Measurements from ENCODE around the gene TMED9. TPM values are rescaled to one million over a fixed set of nuclear protein-coding genes. Genes with fewer than 3 reads are reported as not detected.
A peak's percentile ranks its signal among the peaks of the same experiment; 100 is the strongest.
"Not testable (repeated sequence)": the region's sequence is repeated elsewhere in the genome, so short reads cannot be mapped to it uniquely, and the experiment has no call there.

Gene TMED9
- total RNA-seq, 1 donor from 2014 or later = 113 TPM

DNA sequence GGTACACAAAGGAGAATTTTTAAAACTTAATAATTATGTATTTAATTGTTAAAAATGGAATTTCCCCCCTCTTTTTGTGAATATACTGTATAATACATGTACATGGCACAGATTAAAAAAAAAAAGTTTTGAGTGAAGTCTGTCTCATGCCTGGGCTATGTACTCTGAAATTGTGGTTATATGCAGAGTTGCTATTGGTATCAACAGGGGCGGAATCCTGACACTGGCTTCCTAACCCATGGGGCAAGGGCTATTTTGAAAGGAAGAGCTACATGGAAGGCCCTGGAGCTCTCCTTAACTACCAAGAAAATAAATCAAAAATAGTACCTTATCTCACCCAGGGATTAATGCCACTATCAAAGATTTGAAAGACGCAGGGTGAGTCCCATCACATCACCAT lies 36.8 kb upstream of the TMED9 start:
- peaks cover 8 to 27% of the 10 kb centered on the region in 2 donors for H3K4me1 ChIP-seq
- H3K36me3 ChIP-seq = peaks cover 4 to 14% of the 10 kb centered on the region in 2 donors
- H3K27ac ChIP-seq = no peak overlapping the region
- no peak for DNase-seq (ENCODE audit: low spot score in 2 of 2)
- no peaks in the 10 kb centered on the region for H3K27me3 ChIP-seq
- no peaks in the 10 kb centered on the region for H3K9me3 ChIP-seq
- intact Hi-C loops (cut with DNase I) = loop anchor here (2.0 kb wide), 2 partner anchors 38 kb away; partner anchors contain the start of genes DDX41 and TMED9
- peak overlapping the region; percentile 53 to 87 for H3K4me3 ChIP-seq
- TF ChIP-seq, protein P1, sequence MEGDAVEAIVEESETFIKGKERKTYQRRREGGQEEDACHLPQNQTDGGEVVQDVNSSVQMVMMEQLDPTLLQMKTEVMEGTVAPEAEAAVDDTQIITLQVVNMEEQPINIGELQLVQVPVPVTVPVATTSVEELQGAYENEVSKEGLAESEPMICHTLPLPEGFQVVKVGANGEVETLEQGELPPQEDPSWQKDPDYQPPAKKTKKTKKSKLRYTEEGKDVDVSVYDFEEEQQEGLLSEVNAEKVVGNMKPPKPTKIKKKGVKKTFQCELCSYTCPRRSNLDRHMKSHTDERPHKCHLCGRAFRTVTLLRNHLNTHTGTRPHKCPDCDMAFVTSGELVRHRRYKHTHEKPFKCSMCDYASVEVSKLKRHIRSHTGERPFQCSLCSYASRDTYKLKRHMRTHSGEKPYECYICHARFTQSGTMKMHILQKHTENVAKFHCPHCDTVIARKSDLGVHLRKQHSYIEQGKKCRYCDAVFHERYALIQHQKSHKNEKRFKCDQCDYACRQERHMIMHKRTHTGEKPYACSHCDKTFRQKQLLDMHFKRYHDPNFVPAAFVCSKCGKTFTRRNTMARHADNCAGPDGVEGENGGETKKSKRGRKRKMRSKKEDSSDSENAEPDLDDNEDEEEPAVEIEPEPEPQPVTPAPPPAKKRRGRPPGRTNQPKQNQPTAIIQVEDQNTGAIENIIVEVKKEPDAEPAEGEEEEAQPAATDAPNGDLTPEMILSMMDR (IDR thresholded peaks at IDR 0.05) = no peak

DNA sequence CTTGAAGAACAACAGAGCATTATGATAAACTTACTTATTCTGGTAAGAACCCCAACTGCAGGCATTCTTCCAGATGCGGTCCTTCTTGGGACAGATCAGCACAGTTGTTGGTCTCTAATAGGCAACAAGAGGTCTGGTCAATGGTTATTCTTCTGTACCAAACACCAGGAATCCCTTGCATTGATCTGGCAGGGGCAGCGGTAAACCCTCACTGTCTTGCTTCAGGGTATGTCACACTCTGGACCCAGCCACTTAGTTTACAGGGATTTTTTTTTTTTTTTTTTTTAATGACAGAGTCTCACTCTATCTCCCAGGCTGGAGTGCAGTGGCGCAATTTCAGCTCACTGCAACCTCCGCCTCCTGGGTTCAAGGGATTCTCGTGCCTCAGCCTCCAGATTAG lies 36.3 kb upstream of the TMED9 start:
- intact Hi-C loops (cut with DNase I) = loop anchor here (2.0 kb wide), 2 partner anchors 37 to 39 kb away; partner anchors contain the start of genes DDX41 and TMED9
- H3K4me1 ChIP-seq = peaks cover 8 to 23% of the 10 kb centered on the region in 2 donors
- H3K9me3 ChIP-seq = no peaks in the 10 kb centered on the region
- H3K4me3 ChIP-seq = no peak overlapping the region
- TF ChIP-seq, protein P1 (IDR thresholded peaks at IDR 0.05) = no peak
- H3K27me3 ChIP-seq = no peaks in the 10 kb centered on the region
- no peak for DNase-seq (ENCODE audit: low spot score in 2 of 2)
- H3K27ac ChIP-seq = no peak overlapping the region
- H3K36me3 ChIP-seq = peaks cover under 1 to 13% of the 10 kb centered on the region in 2 donors

DNA sequence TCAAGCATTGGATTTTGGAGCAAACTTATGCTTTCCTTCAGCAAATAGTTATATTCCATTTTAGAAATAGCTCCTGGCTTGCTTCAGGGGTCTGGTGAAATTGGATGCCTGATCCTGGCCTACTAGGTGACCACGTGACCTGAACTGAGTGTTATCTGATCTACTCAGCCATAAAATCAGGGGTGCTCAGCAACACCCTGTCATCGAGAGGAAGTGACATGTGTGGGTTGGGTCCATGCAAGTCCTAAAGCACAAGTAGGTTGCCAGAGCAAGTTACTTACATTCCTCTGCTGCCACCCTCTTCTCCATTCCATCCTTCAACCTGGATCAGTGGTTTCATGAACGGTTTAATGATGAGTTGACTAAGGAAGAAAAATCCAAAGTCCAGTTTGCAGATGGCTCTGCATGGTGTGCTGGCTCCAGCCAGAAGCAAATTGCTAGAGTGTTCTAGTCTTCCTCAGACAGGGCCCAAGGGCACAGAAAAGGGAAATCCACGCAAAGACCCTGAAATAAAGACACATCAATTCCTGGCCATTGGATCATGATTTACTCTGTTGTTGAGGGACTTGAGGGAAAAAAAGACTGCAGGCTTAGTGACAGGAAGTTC lies 34.9 kb upstream of the TMED9 start:
- no peaks in the 10 kb centered on the region for H3K9me3 ChIP-seq
- DNase-seq (ENCODE audit: low spot score in 2 of 2) = no peak
- H3K27me3 ChIP-seq = no peaks in the 10 kb centered on the region
- peaks cover 8 to 15% of the 10 kb centered on the region in 2 donors for H3K4me1 ChIP-seq
- intact Hi-C loops (cut with DNase I) = no loop called here
- H3K27ac ChIP-seq = no peak overlapping the region
- H3K36me3 ChIP-seq = peaks cover 0 to 8% of the 10 kb centered on the region in 2 donors
- no peak overlapping the region for H3K4me3 ChIP-seq
- TF ChIP-seq, protein P1 (IDR thresholded peaks at IDR 0.05) = no peak

DNA sequence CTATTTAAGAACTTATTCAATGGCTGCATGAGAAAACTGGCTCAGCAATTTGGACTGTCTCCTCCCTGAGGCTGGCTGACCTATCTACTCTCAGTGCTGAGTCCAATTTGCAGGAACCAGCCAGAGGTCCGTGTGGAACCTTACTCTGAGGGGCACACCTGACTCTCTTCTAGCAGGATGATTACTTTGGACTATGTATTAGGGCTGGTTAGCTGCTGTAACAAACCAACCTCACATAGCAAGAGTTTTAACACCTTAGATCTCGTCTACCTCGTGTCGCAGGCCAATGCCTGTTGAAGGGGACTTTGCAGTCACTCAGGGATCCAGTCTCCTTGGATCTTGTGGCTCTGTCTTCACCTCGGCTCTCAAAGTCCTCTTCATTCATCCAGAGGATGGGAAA lies 34.2 kb upstream of the TMED9 start:
- DNase-seq (ENCODE audit: low spot score in 2 of 2) = no peak
- peaks cover 3 to 9% of the 10 kb centered on the region in 2 donors for H3K4me1 ChIP-seq
- intact Hi-C loops (cut with DNase I) = no loop called here
- TF ChIP-seq, protein P1 (IDR thresholded peaks at IDR 0.05) = no peak
- no peaks in the 10 kb centered on the region for H3K27me3 ChIP-seq
- no peak overlapping the region for H3K4me3 ChIP-seq
- H3K27ac ChIP-seq = no peak overlapping the region
- no peaks in the 10 kb centered on the region for H3K9me3 ChIP-seq
- H3K36me3 ChIP-seq = peaks cover 0 to 2% of the 10 kb centered on the region in 2 donors

DNA sequence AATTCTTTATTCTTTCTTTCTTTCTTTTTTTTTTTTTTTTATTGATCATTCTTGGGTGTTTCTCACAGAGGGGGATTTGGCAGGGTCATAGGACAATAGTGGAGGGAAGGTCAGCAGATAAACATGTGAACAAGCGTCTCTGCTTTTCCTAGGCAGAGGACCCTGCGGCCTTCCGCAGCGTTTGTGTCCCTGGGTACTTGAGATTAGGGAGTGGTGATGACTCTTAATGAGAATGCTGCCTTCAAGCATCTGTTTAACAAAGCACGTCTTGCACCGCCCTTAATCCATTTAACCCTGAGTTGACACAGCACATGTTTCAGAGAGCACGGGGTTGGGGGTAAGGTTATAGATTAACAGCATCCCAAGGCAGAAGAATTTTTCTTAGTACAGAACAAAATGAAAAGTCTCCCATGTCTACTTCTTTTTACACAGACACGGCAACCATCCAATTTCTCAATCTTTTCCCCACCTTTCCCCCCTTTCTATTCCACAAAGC lies 32.5 kb upstream of the TMED9 start:
- H3K36me3 ChIP-seq; H3K27me3 ChIP-seq; H3K27ac ChIP-seq; H3K4me1 ChIP-seq; H3K9me3 ChIP-seq; H3K4me3 ChIP-seq; intact Hi-C loops (cut with DNase I); DNase-seq (ENCODE audit: low spot score in 2 of 2): not testable (repeated sequence)

DNA sequence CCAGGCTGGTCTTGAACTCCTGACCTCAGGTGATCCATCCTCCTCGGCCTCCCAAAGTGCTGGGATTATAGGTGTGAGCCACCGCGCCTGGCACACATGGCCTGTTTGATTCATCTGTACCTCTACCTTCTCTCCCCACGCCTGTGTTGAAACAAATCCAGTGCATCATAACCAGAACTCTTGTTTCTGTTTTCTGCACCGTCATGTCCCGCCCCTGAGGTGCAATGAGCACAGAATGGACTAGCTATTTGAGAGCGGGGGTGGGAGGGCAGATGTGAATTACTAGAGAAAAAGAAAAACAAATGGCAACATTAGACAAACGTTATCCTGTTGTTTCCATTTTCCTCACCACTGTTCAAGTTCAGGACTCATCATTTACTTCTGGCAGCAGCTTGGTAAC lies 27.0 kb upstream of the TMED9 start:
- no peak for DNase-seq (ENCODE audit: low spot score in 2 of 2)
- intact Hi-C loops (cut with DNase I) = no loop called here
- no peaks in the 10 kb centered on the region for H3K27me3 ChIP-seq
- H3K27ac ChIP-seq = no peak overlapping the region
- H3K4me1 ChIP-seq = no peaks in the 10 kb centered on the region
- H3K9me3 ChIP-seq = no peaks in the 10 kb centered on the region
- no peak overlapping the region for H3K4me3 ChIP-seq
- TF ChIP-seq, protein P1 (IDR thresholded peaks at IDR 0.05) = no peak
- no peaks in the 10 kb centered on the region for H3K36me3 ChIP-seq
